Mesenchymal stem cell (in vitro differentiated cells and primary cell): ENCODE data around the gene PLA2G2C.

Experiments
- DNase-seq: peaks from one replicate; pipeline ENCODE4 v3.0.0-alpha.2; 2013
- H2AFZ ChIP-seq: one replicate; pipeline ENCODE4 v1.6.1; 2013; ENCODE audit warnings: low read depth, mild to moderate bottlenecking, control low read depth, inconsistent platforms, low read length, moderate library complexity
- H2AK5ac ChIP-seq: 2 replicates; pipeline ENCODE4 v1.6.1; 2013; ENCODE audit warnings: low read length, moderate library complexity, mild to moderate bottlenecking, inconsistent platforms; ENCODE audit not compliant: severe bottlenecking
- H2BK120ac ChIP-seq: one replicate; pipeline ENCODE4 v1.6.1; 2013; ENCODE audit warnings: low read depth, mild to moderate bottlenecking, inconsistent platforms, low read length, moderate library complexity
- H2BK12ac ChIP-seq, 2 experiments: one replicate each; pipeline ENCODE4 v1.6.1; 2013; ENCODE audit warnings: inconsistent platforms in 2 of 2, low read length in 2 of 2, mild to moderate bottlenecking in 2 of 2, moderate library complexity in 2 of 2, control low read depth in 1 of 2
- H2BK15ac ChIP-seq: one replicate; pipeline ENCODE4 v1.6.1; 2013; ENCODE audit warnings: mild to moderate bottlenecking, low read depth, inconsistent platforms; ENCODE audit not compliant: poor library complexity, severe bottlenecking
- H2BK5ac ChIP-seq: 2 replicates; pipeline ENCODE4 v1.6.1; 2013; ENCODE audit warnings: low read depth, mild to moderate bottlenecking, low read length, control low read depth, inconsistent platforms; ENCODE audit not compliant: poor library complexity, severe bottlenecking
- H3K14ac ChIP-seq, 2 experiments: one replicate each; pipeline ENCODE4 v1.6.1; 2013; ENCODE audit warnings: inconsistent platforms in 2 of 2, low read length in 2 of 2, control low read depth in 1 of 2, mild to moderate bottlenecking in 1 of 2, moderate library complexity in 1 of 2
- H3K18ac ChIP-seq, 2 experiments: one replicate each; pipeline ENCODE4 v1.6.1; 2013; ENCODE audit warnings: inconsistent platforms in 2 of 2, low read length in 2 of 2, control low read depth in 1 of 2, low read depth in 1 of 2, mild to moderate bottlenecking in 1 of 2
- H3K23ac ChIP-seq, 2 experiments: one replicate each; pipeline ENCODE4 v1.6.1; 2013; ENCODE audit warnings: inconsistent platforms in 2 of 2, low read length in 2 of 2, mild to moderate bottlenecking in 2 of 2, moderate library complexity in 2 of 2, control low read depth in 1 of 2
- H3K27ac ChIP-seq: 2 replicates; pipeline ENCODE4 v1.5.1; 2013; ENCODE audit warnings: mild to moderate bottlenecking, moderate library complexity, low read length, control low read depth, inconsistent platforms; ENCODE audit not compliant: poor library complexity, severe bottlenecking
- H3K27me3 ChIP-seq, 2 experiments: 2 replicates each; pipeline versions ENCODE4 v1.6.1 to v1.7.0; 2013; ENCODE audit warnings: low read length in 2 of 2, mild to moderate bottlenecking in 2 of 2, moderate library complexity in 2 of 2, control low read depth in 1 of 2, inconsistent platforms in 1 of 2; ENCODE audit not compliant: control insufficient read depth in 1 of 2, insufficient read depth in 1 of 2
- H3K36me3 ChIP-seq, 2 experiments: 2 replicates each; pipeline versions ENCODE4 v1.6.1 to v1.7.0; 2013; ENCODE audit warnings: low read length in 2 of 2, control low read depth in 1 of 2, inconsistent platforms in 1 of 2, low read depth in 1 of 2, mild to moderate bottlenecking in 1 of 2; ENCODE audit not compliant: insufficient read depth in 2 of 2, control insufficient read depth in 1 of 2
- H3K4ac ChIP-seq, 2 experiments: one replicate each; pipeline ENCODE4 v1.6.1; 2013; ENCODE audit warnings: inconsistent platforms in 2 of 2, low read length in 2 of 2, mild to moderate bottlenecking in 2 of 2, moderate library complexity in 2 of 2, control low read depth in 1 of 2, low read depth in 1 of 2
- H3K4me1 ChIP-seq: 2 replicates; pipeline ENCODE4 v1.6.1; 2013; ENCODE audit warnings: low read depth, low read length, control low read depth; ENCODE audit not compliant: control insufficient read depth, insufficient read depth
- H3K4me2 ChIP-seq: 2 replicates; pipeline ENCODE4 v1.6.1; 2013; ENCODE audit warnings: low read length, mild to moderate bottlenecking, inconsistent platforms; ENCODE audit not compliant: poor library complexity, severe bottlenecking
- H3K4me3 ChIP-seq, 2 experiments: 2 replicates each; pipeline versions ENCODE4 v1.5.1 to v1.7.0; 2013; ENCODE audit warnings: low read length in 2 of 2, mild to moderate bottlenecking in 2 of 2, control low read depth in 1 of 2, low read depth in 1 of 2; ENCODE audit not compliant: insufficient read depth in 1 of 2
- H3K79me1 ChIP-seq: replicated peaks from 2 replicates; pipeline ENCODE4 v1.6.1; 2013; ENCODE audit warnings: mild to moderate bottlenecking, control low read depth, low read length, inconsistent platforms; ENCODE audit not compliant: poor library complexity, severe bottlenecking
- H3K9ac ChIP-seq: 2 replicates; pipeline ENCODE4 v1.7.0; 2013; ENCODE audit warnings: mild to moderate bottlenecking, low read length, moderate library complexity
- H3K9me3 ChIP-seq: 2 replicates; pipeline ENCODE4 v1.7.0; 2013; ENCODE audit warnings: mild to moderate bottlenecking, low read length; ENCODE audit not compliant: control insufficient read depth
- H4K8ac ChIP-seq: one replicate; pipeline ENCODE4 v1.6.1; 2013; ENCODE audit warnings: inconsistent platforms, mild to moderate bottlenecking, low read length, moderate library complexity
- H4K91ac ChIP-seq: one replicate; pipeline ENCODE4 v1.6.1; 2013; ENCODE audit warnings: mild to moderate bottlenecking, low read length, inconsistent platforms
- WGBS: methylation state at CpG from one replicate; pipeline ENCODE4 v1.1.7; 2013; ENCODE audit warnings: mixed read lengths; 5-methylcytosine and 5-hydroxymethylcytosine counted together

The PLA2G2C gene

DNA sequence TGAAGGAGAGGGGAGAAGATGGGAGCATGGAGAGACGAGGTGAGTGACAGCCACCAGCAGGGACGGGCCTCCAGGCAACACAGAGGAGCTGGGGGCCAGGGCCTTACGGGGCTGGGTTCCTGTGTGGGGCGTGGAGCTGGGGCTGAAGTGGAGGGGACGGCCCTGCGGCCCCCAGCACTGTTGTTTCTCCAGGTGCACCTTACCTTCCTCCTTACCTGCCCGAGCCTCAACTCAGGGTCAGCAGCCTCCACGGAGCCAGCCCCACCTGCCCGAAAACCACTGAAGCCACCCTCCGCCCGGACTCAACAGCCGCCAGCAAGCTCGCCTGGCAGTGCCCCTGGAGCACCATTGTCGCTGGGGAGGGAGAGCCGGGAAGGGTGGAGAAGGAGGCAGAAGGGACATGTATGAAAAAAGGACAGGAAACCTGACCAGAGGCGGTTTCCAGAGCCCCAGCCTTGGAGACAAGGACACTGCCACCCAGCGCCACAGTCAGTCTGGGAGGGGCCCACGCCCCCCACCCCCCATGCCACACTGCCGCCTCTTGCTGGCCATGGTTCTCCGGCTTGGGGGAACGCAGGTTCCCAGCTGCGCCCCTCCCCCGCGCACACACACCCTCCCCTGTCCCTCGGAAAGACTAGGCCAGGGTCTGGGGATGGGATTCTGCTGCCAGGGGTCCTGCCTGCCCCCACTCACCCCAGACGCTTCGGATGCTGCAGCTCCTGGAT is 36.6 kb downstream of the PLA2G2C start:
- H3K79me1 ChIP-seq: no peaks in the 10 kb centered on the region
- no peak overlapping the region for H3K9ac ChIP-seq
- H3K9me3 ChIP-seq: no peaks in the 10 kb centered on the region
- no peak overlapping the region for H3K14ac ChIP-seq
- no peak overlapping the region for H2BK15ac ChIP-seq
- no peak overlapping the region for H3K4me3 ChIP-seq
- no peak overlapping the region for H2AK5ac ChIP-seq
- H4K91ac ChIP-seq: no peak overlapping the region
- no peak overlapping the region for H3K18ac ChIP-seq
- H3K4ac ChIP-seq: no peak overlapping the region
- H3K23ac ChIP-seq: no peak overlapping the region
- no peak overlapping the region for H2BK120ac ChIP-seq
- 85% methylated on average over 27 of the region's 27 CpGs for WGBS
- H2BK12ac ChIP-seq: no peak overlapping the region
- no peaks in the 10 kb centered on the region for H3K36me3 ChIP-seq
- no peak overlapping the region for H2AFZ ChIP-seq
- H2BK5ac ChIP-seq: no peak overlapping the region
- H3K27me3 ChIP-seq: peaks cover 0 to 10% of the 10 kb centered on the region in 2 experiments
- no peak overlapping the region for H4K8ac ChIP-seq
- H3K4me2 ChIP-seq: no peak overlapping the region
- no peak for DNase-seq
- H3K4me1 ChIP-seq: peaks cover 6% of the 10 kb centered on the region
- no peak overlapping the region for H3K27ac ChIP-seq

DNA sequence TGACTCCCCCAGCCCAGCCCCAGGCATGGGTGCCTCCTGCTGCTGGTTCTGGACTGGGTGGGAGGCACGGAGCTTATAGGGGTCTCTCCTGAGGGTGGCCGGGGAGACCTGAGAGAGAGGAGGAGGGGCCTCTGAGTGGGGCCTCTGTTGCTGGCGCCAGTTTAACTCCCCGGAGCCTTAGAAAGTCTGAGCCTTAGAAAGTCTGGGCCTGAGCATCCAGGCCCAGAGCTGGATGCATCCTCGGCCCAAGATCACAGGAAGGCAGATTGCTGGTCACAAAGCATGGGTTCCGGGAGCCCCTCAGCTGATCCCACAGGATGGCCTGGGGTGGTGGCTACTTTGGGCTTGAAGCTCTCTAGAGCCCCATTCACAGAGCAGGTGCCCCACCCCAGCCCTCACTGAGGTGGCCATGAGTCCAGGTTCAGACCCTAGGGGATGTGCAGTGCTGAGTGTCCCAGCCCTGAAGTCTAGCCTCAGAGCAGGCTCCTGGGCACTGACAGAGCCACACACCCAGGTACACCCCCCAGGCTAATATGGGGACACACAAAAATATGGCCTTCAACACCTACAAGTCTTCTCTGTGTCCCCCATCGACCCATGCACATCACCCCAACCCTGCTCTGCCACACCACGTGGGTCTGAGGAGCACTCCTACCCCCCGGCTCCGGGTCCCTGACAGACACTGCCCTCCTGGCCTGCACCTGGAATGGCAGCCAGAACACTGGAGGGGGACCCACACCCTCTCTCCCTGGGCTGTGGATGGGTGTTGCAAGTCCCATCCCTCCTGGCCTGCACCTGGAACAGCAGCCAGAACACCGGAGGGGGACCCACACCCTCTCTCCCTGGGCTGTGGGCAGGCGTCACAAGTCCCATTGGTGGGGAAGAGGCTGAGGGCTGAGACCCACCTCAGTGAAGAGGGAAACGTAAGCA is 37.5 kb downstream of the PLA2G2C start:
- WGBS: 84% methylated on average over 13 of the region's 13 CpGs

GRCh38 chr1:20147846-20148570 is 38.3 kb downstream of the PLA2G2C start:
- 85% methylated on average over 13 of the region's 13 CpGs for WGBS
- Histone ChIP-seq H3K36me3 (no peaks in the 10 kb centered on the region), H3K27ac (no peak overlapping the region), H3K79me1 (no peaks in the 10 kb centered on the region), H3K14ac (no peak overlapping the region), H2AK5ac (no peak overlapping the region), H2BK15ac (no peak overlapping the region), H2BK5ac (no peak overlapping the region), H3K9me3 (no peaks in the 10 kb centered on the region), H4K91ac (no peak overlapping the region), H4K8ac (no peak overlapping the region), H3K4me2 (no peak overlapping the region), H3K23ac (no peak overlapping the region), H3K9ac (no peak overlapping the region), H2BK120ac (no peak overlapping the region), H3K4me3 (no peak overlapping the region), H3K4ac (no peak overlapping the region), H3K18ac (no peak overlapping the region), H3K27me3 (peaks cover 5 to 10% of the 10 kb centered on the region in 2 experiments), H3K4me1 (peaks cover 4% of the 10 kb centered on the region), H2BK12ac (no peak overlapping the region), H2AFZ (no peak overlapping the region)
- no peak for DNase-seq

More for the DNA sequence above, 37.5 kb downstream of the PLA2G2C start:
- H2AK5ac ChIP-seq: no peak overlapping the region
- H4K8ac ChIP-seq: no peak overlapping the region
- peaks cover 5 to 10% of the 10 kb centered on the region in 2 experiments for H3K27me3 ChIP-seq
- no peak overlapping the region for H3K4me2 ChIP-seq
- H3K4me3 ChIP-seq: no peak overlapping the region
- no peak overlapping the region for H3K4ac ChIP-seq
- H3K79me1 ChIP-seq: no peaks in the 10 kb centered on the region
- no peaks in the 10 kb centered on the region for H3K9me3 ChIP-seq
- H3K9ac ChIP-seq: no peak overlapping the region
- no peaks in the 10 kb centered on the region for H3K36me3 ChIP-seq
- H3K4me1 ChIP-seq: peaks cover 6% of the 10 kb centered on the region
- no peak overlapping the region for H3K14ac ChIP-seq
- H3K18ac ChIP-seq: no peak overlapping the region
- H2BK12ac ChIP-seq: no peak overlapping the region
- H2BK15ac ChIP-seq: no peak overlapping the region
- no peak for DNase-seq
- H4K91ac ChIP-seq: no peak overlapping the region
- H2BK120ac ChIP-seq: no peak overlapping the region
- H2AFZ ChIP-seq: no peak overlapping the region
- no peak overlapping the region for H3K23ac ChIP-seq
- H2BK5ac ChIP-seq: no peak overlapping the region
- H3K27ac ChIP-seq: no peak overlapping the region
